ENCODE data around the gene CLDN8.

CLDN8 gene

GRCh38 chr21:30216041-30216723 lies at the start of gene CLDN8:
Gene CLDN8, minus strand, starts transcription at chr21:30216097. Its CDS starts 172 bp downstream, at chr21:30215925.
- no peak for DNase-seq

DNA sequence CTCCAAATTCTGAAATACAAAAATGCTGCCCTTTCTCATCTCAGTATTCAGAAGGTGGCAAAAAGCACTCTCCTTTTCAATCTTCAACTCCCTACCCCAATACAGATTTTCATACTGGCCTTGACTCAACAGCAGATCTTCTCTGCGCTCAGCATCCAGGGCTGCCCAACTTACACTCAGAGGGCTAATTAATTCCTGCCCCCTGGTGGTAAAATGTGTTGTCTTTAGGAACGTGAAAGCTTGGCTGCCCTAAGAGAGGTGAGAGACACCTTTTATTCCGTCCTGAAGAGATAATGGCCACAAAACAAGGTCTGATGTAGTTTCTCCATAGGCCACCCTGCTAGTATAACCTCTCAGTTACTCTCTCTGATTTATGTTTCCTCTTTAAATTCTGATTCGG lies 41.9 kb upstream of the CLDN8 start:
- DNase-seq = no peak

DNA sequence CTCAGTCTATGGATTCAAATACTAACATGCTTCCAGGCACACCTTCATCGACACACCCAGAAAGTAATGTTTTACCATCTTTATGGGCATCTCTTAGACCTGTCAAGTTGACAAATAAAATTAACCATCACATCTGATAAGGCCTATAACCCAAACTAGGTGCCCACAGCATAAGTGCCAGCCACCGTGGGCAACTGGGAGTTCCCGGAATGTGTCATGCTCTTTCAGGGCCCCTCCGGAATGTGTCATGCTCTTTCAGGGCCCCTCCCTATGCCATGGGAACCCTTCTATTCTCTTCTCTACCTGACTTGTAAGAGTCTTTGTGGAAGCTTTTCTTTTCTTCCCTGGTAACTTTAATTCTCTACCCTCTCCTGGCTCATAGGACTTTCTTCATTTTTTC lies 40.2 kb upstream of the CLDN8 start:
- DNase-seq = no peak

- no peak for DNase-seq
Measured at GRCh38 chr21:30255679-30256078, 39.8 kb upstream of the CLDN8 start.

DNA sequence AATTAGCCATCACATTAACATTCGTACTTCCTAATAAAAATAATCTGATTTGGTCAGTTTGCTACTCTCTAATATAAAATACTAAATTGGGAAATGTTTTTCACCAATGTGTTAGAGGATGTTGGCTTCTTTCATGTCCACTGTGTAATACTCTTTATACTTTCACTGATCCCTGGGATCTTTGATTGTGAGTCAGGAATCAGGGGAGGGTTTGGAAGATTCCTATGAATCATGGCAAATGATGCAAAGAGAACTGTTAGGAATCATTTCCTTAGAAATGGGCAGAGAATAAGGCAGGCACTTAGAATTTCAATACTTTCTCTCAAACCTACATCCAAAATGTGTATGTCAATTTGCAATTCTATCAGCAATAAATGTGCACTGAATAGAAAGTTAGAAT lies 35.9 kb upstream of the CLDN8 start:
- no peak for DNase-seq

GRCh38 chr21:30249936-30250335 lies 34.0 kb upstream of the CLDN8 start:
- DNase-seq = no peak

DNA sequence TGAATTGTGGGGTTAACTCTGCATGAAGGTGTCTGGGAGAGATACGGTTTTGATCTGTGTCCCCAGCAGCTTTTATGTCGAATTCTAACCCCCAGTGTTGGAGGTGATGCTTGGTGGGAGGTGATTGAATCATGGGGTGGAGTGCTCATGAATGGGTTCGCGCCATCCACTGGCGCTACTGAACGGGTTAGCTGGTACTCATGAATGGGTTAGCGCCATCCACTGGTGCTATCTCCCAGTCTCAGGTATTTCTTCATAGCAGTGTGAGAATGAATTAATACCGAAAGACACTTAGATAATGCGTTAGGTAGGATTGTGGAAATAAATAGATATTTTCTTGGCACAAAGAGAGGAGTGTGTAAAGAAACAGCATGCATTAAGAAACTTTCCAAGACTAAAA lies 32.9 kb upstream of the CLDN8 start:
- no peak for DNase-seq

DNA sequence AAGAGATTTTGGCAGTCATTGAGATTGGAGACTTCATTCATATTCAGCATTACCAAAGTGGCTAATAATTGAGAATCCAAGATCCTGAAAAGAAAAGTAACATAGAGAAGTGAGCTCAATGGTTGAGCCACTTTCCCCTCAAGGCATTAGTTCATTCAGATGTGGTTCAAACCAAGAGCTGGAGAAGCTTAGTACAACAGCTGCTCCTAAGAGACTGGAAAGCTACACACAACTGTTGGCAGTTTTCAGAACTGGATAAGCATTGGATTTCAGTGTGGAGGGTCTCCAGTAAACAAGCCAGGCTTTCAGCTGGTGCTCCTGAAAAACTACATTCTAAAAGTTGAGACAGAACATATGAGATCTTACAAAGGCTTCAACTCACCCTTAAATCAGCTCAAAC lies 29.2 kb upstream of the CLDN8 start:
- DNase-seq = no peak

GRCh38 chr21:30243691-30244090 lies 27.8 kb upstream of the CLDN8 start:
- no peak for DNase-seq

DNA sequence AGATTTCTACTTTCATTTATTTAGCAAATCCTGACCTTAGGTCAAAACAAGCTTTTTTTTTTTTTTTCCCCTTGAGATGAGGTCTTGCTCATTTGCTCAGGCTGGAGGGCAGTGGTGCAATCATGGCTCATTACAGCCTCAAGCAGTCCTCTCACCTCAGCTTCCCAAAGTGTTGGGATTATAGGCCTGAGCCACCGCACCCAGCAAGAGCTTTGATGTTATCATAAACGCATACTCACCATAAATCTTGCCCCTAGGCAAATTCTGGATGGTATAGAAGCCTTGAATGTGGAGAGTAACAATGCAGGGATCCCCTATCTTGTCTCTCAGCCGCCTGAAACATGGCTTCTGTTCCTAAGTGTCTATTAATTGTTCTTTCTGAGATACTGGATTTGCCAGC lies 24.8 kb upstream of the CLDN8 start:
- no peak for DNase-seq

- DNase-seq = no peak
Measured at GRCh38 chr21:30238168-30238567, 22.3 kb upstream of the CLDN8 start.

DNA sequence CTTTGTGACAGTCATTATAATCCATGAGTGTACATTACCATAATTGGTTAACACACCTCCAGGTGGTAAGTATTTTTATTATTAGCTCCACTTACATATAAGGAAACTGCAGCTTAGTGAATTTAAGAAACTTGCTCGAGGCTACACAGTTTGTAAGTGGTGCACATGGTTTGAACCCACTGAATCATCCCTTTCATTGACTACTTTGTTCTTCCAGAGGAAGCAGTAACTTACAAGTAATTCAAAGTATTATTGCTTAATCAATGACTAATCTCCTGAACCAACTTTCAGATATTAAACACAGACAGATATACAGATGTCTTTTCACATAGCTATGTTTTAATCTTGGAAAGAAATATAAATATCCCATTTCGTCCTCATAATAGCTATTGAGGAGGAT lies 18.7 kb upstream of the CLDN8 start:
- no peak for DNase-seq

DNA sequence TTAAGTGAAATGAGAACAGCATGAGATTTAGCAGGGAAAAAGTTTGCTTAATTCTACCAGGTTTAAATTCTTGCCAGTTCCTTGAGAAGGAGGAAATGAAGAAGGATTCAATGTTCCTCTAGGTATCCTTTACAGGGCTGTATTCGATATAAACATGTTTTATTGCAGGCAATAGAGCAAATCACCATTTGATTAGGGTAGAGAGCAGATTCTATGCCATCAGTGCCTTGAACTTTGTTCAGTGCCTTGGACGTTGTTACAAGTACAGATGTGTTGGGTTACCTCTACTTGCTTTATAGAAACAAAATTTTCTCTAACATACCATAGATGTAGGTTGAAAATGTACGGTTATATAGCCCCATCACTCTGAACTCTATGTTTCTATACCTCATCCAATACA lies 18.2 kb upstream of the CLDN8 start:
- no peak for DNase-seq

DNA sequence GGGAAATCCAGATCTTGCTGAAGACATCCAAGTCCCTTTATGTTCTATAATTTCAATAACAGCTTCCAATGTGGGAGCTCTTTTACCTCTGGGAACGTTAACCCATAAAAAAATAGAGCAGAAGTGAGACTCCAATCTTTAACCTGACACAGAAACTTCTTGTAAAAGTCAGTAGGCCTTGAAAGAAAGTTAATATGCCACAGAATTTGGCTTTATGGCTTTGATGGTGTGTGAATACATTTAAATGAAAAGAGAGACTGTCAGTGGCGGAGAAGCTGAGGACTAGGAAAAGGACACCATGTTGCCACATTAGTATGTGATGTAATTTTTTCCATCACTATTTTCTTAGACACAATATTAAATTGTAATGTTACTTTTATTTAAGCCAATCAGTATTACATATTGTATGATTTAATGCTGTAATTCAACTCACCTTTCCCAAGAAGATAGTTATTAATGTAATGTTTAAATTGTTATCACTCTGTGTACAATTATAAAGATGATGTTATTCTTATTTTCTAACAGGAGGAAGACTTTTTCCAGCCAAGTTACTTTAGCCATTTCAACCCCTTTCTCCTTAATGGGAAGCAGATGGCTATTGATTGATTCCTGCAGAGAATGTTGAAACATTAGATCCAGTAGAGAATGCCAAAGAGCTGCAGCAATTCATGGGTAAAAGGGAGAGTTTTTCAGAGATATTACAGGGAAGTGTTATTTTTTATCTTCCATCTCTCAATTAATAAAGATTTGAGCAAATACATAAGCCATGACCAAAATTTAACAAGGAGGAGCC lies 17.5 kb upstream of the CLDN8 start:
- no peak for DNase-seq

- no peak for DNase-seq
Measured at GRCh38 chr21:30232011-30232410, 16.1 kb upstream of the CLDN8 start.

DNA sequence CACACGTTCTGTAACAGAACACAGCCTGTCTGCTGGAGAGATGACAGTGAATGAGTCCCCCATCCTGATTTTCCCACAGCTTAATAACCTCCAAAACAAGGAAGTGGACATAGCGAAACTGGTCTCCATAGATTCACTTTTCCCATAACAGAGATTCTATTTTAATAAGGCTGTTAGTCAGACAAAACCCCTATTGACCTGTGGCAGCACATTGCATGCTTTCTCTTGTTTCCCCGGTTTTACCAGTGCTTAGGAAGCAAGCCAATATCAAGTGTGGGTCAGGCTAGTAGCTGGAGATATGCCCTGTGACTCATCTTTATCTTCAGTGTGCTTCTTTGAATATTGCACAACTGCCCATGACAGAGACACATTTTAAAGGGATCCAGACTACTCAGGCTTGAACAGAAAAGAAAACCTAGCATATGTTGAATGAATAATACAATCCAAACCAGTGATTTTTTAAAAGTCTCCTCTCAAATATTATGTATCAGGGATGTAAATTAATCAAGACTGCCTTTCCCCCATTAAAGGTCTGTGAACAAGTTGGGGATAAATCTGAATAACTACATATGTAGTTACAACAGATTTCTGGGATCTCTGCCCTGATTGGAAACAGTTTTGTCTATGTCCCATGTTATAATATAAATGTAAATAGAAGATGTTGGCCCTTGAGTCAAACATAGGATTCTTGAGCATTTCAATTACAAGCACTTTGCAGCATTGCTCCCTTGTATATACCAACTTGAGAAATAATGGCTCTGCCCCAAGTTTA lies 11.9 kb upstream of the CLDN8 start:
- DNase-seq = no peak

DNA sequence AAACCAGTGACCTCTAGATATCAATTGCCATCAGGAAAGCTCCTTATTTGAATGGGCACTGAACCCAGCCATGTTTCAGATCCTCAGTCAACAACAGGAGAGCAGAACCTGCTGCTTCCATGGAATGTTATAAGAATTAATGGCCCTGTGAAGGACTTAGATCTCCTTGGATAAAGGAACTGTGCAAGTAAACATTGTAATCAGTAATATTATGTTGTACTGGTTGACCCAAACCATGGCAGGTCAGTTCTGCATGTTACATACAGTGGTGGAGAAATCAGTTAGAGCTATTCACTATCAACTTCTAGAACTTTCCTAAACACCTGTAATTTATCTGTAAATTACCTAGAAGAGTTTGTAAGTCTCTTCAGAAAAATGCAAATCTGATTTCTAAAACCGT lies 11.2 kb upstream of the CLDN8 start:
- no peak for DNase-seq

GRCh38 chr21:30223596-30223995 lies 7.7 kb upstream of the CLDN8 start:
- no peak for DNase-seq

GRCh38 chr21:30222724-30223123 lies 6.8 kb upstream of the CLDN8 start:
- DNase-seq = no peak

DNA sequence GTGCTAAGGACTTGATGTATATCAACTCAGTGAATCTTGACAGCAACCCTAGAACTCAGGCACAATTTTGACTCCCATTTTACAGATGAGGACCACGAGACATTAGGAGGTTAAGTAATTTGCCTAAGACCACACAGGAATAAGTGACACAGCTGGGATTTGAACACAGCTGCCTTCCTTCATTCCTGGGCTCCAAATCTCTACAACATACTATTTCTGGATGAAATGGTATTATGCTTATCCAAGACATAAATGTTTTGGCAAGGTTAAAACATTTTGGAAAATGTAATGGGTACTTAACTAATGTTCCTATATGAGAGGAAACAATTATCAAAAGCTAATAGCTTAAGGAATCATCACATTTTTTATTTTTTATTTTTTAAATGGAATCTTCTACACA lies 4.8 kb downstream of the CLDN8 start:
- no peak for DNase-seq

DNA sequence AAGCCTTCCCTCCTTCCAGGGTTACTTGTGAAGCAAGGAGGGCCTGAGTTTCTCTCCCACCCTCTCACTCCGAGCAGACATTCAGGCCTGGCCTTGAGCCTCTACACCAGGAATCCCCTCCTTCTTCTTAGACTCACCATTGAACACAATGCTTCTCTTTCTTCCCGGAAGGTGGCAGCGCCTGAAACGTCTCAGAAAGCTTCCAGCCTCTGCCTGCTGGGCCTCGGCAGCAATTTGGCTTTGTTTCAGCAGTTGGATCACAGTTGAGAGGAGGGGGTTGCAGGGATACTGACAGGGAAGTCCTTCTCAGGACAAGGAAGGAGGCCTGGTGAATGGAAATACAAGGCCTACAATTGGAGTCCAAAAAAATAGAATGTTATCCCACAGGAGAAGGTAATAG lies 6.3 kb downstream of the CLDN8 start:
- DNase-seq = no peak

DNA sequence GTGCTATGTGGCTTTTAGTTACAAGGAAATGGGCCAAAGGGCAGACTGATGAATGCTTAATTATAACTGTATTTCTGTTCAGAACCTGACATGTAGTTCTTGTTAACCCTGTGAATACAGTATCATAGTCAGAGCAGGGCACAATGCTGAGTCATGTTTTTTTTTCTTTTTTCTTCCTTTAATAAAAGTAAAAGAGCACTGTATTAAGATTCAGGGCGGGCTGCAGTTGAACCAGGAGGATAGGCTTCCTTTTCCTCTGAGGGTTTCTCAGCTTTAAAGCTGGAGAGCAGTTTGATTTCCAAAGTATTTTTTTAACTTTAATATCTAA lies 8.7 kb downstream of the CLDN8 start:
- DNase-seq = no peak

- no peak for DNase-seq
Measured at GRCh38 chr21:30206551-30207251, 9.2 kb downstream of the CLDN8 start.

- no peak for DNase-seq
Measured at GRCh38 chr21:30200000-30200399, 15.9 kb downstream of the CLDN8 start.
